Calu3 (cell line): ENCODE results near the gene NOXO1. TPM values are rescaled to one million over a fixed set of nuclear protein-coding genes. Genes with fewer than 3 reads are reported as not detected.

Experiments used
- BruUV-seq: library from RNA; stranded (reverse); fragments of 400-500 nt; replicated peaks from 2 replicates; lab custom pipeline; 2021; lab: Mats Ljungman, UMichigan
- CTCF ChIA-PET: fragments of 300-600 bp; sonication (Branson Sonifier 250); formaldehyde crosslinking; loops from one replicate; lab custom pipeline; 2022; ENCODE audit warnings: antibody characterized with exemption; lab: Charles Lee
- DNase-seq: peaks from one replicate; pipeline ENCODE4 v3.0.0; 2022
- H3K27ac Mint-ChIP-seq: one replicate; pipeline ENCODE4 v1.8.0; 2022; ENCODE audit warnings: mixed read lengths; ENCODE audit not compliant: unreplicated experiment
- H3K27me3 Mint-ChIP-seq: one replicate; pipeline ENCODE4 v1.8.0; 2022; ENCODE audit warnings: mixed read lengths; ENCODE audit not compliant: unreplicated experiment
- H3K36me3 Mint-ChIP-seq: one replicate; pipeline ENCODE4 v1.8.0; 2022; ENCODE audit warnings: mild to moderate bottlenecking, moderate library complexity, mixed read lengths; ENCODE audit not compliant: insufficient read depth, unreplicated experiment
- H3K4me1 Mint-ChIP-seq: one replicate; pipeline ENCODE4 v1.8.0; 2022; ENCODE audit warnings: mild to moderate bottlenecking, low read depth, mixed read lengths; ENCODE audit not compliant: unreplicated experiment
- H3K4me3 Mint-ChIP-seq: one replicate; pipeline ENCODE4 v1.8.0; 2022; ENCODE audit warnings: mild to moderate bottlenecking, low read depth, moderate library complexity, mixed read lengths; ENCODE audit not compliant: unreplicated experiment
- H3K9me3 Mint-ChIP-seq: one replicate; pipeline ENCODE4 v1.8.0; 2022; ENCODE audit warnings: low read depth, mixed read lengths; ENCODE audit not compliant: unreplicated experiment
- intact Hi-C: fragments of 100-400 bp; cut with micrococcal nuclease; formaldehyde crosslinking; loops from one replicate; pipeline ENCODE4 v1.10.0; 2022; ENCODE audit not compliant: unreplicated experiment
- total RNA-seq: library from RNA; stranded (reverse); gene quantifications from 2 replicates; pipeline ENCODE4 v1.2.3, GENCODE V29; 2022
- TF ChIP-seq, protein P1 (sequence below): fragments of 200-600 bp; IDR thresholded peaks from one replicate; pipeline ENCODE4 v1.8.0; 2022; ENCODE audit warnings: antibody characterized with exemption; ENCODE audit not compliant: unreplicated experiment

The NOXO1 gene
- total RNA-seq, 1 experiment from 2014 or later, result 11.8 TPM

DNA sequence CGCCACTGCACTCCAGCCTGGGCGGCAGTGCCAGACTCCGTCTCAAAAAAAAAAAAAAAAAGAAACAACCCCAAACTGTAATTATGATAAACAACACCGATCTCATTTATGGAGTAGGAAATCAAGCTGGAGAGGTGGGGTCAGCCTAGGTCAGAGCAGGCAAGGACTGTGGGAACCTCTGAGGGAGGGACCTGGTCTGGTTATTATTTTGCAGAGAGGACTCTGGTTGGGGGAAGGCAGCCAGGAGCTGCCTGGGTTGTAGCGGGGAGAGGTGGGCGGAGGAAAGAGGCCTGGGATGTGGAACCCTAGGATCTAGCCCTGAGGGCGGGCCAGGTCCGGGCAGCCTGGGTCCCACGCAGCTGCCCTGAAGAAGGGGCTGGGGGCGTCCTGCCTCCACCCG lies 52.2 kb downstream of the NOXO1 start:
- no peaks in the 10 kb centered on the region for H3K36me3 Mint-ChIP-seq
- no TSS peak for BruUV-seq
- DNase-seq, result no peak
- H3K4me1 Mint-ChIP-seq, result no peaks in the 10 kb centered on the region
- H3K9me3 Mint-ChIP-seq, result no peaks in the 10 kb centered on the region
- H3K27ac Mint-ChIP-seq, result no peak overlapping the region
- intact Hi-C loops, result loop anchor here (2.0 kb wide), 1 partner anchor 66 kb away; no protein-coding TSS in a partner anchor
- TF ChIP-seq, protein P1, sequence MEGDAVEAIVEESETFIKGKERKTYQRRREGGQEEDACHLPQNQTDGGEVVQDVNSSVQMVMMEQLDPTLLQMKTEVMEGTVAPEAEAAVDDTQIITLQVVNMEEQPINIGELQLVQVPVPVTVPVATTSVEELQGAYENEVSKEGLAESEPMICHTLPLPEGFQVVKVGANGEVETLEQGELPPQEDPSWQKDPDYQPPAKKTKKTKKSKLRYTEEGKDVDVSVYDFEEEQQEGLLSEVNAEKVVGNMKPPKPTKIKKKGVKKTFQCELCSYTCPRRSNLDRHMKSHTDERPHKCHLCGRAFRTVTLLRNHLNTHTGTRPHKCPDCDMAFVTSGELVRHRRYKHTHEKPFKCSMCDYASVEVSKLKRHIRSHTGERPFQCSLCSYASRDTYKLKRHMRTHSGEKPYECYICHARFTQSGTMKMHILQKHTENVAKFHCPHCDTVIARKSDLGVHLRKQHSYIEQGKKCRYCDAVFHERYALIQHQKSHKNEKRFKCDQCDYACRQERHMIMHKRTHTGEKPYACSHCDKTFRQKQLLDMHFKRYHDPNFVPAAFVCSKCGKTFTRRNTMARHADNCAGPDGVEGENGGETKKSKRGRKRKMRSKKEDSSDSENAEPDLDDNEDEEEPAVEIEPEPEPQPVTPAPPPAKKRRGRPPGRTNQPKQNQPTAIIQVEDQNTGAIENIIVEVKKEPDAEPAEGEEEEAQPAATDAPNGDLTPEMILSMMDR, result no peak
- H3K4me3 Mint-ChIP-seq, result peak overlapping the region; percentile 28
- CTCF ChIA-PET, result interaction anchor here (0.7 kb wide), 1 partner anchor 107 kb away, joined by 6 read pairs; no protein-coding TSS in a partner anchor
- peaks cover 13% of the 10 kb centered on the region for H3K27me3 Mint-ChIP-seq

Other genes starting within 250 kb of the NOXO1 start
- 64.3 and 73.1 TPM in 2 replicates for gene NME3, start 209.9 kb downstream of the NOXO1 start, total RNA-seq
- gene EME2, start 208.7 kb downstream of the NOXO1 start, total RNA-seq, result 30.8 and 42.2 TPM in 2 replicates
- gene MRPS34, start 208.3 kb downstream of the NOXO1 start, total RNA-seq, result 128 and 135 TPM in 2 replicates
- 44.3 and 45.2 TPM in 2 replicates for gene SPSB3, start 198.9 kb downstream of the NOXO1 start, total RNA-seq
- gene NUBP2, start 198.5 kb downstream of the NOXO1 start, total RNA-seq, result 91.8 and 98.1 TPM in 2 replicates
- not detected in 2 replicates for gene IGFALS, start 187.8 kb downstream of the NOXO1 start, total RNA-seq
- 48.0 and 48.2 TPM in 2 replicates for gene HAGH, start 154.6 kb downstream of the NOXO1 start, total RNA-seq
- 33.1 and 43.3 TPM in 2 replicates for gene FAHD1, start 154.3 kb downstream of the NOXO1 start, total RNA-seq
- gene MEIOB, start 109.3 kb downstream of the NOXO1 start, total RNA-seq, result not detected in 2 replicates
- 0.29 TPM in 1 of 2 replicates, not detected in the other for gene HS3ST6, start 63.1 kb downstream of the NOXO1 start, total RNA-seq
- 20.3 and 27.1 TPM in 2 replicates for gene MSRB1, start 38.3 kb downstream of the NOXO1 start, total RNA-seq
- not detected in 2 replicates for gene RPL3L, start 26.8 kb downstream of the NOXO1 start, total RNA-seq
- 148 and 153 TPM in 2 replicates for gene NDUFB10, start 21.9 kb downstream of the NOXO1 start, total RNA-seq
- 2,674 and 2,950 TPM in 2 replicates for gene RPS2, start 16.6 kb downstream of the NOXO1 start, total RNA-seq
- gene RNF151, start 14.6 kb downstream of the NOXO1 start, total RNA-seq, result not detected in 2 replicates
- gene TBL3, start 9.4 kb downstream of the NOXO1 start, total RNA-seq, result 62.0 and 71.1 TPM in 2 replicates
- gene GFER, start 2.7 kb upstream of the NOXO1 start, total RNA-seq, result 40.8 and 43.5 TPM in 2 replicates
- gene SYNGR3, start 8.5 kb upstream of the NOXO1 start, total RNA-seq, result 3.6 and 3.8 TPM in 2 replicates
- gene ZNF598, start 28.4 kb upstream of the NOXO1 start, total RNA-seq, result 72.4 and 73.1 TPM in 2 replicates
- gene NPW, start 38.3 kb upstream of the NOXO1 start, total RNA-seq, result 1.5 and 4.2 TPM in 2 replicates
- 15.7 and 22.0 TPM in 2 replicates for gene NHERF2, start 45.4 kb upstream of the NOXO1 start, total RNA-seq
- 32.8 and 33.8 TPM in 2 replicates for gene NTHL1, start 66.4 kb upstream of the NOXO1 start, total RNA-seq
- 170 and 194 TPM in 2 replicates for gene TSC2, start 66.5 kb upstream of the NOXO1 start, total RNA-seq
- gene PKD1, start 154.4 kb upstream of the NOXO1 start, total RNA-seq, result 82.0 and 86.0 TPM in 2 replicates
- 10.8 and 12.3 TPM in 2 replicates for gene RAB26, start 167.2 kb upstream of the NOXO1 start, total RNA-seq
- gene TRAF7, start 174.3 kb upstream of the NOXO1 start, total RNA-seq, result 118 and 127 TPM in 2 replicates
- 1.4 and 2.6 TPM in 2 replicates for gene CASKIN1, start 215.1 kb upstream of the NOXO1 start, total RNA-seq
- 58.0 and 59.7 TPM in 2 replicates for gene MLST8, start 224.0 kb upstream of the NOXO1 start, total RNA-seq
- gene BRICD5, start 229.4 kb upstream of the NOXO1 start, total RNA-seq, result 15.8 and 17.3 TPM in 2 replicates
- gene PGP, start 233.4 kb upstream of the NOXO1 start, total RNA-seq, result 45.0 and 49.6 TPM in 2 replicates
- gene E4F1, start 242.1 kb upstream of the NOXO1 start, total RNA-seq, result 35.4 and 36.5 TPM in 2 replicates